ENCODE results near the gene LDLRAP1. TPM values are rescaled to one million over a fixed set of nuclear protein-coding genes. Genes with fewer than 3 reads are reported as not detected.

The LDLRAP1 gene
- total and polyA plus RNA-seq, 2 experiments from 2014 or later = 23.6 to 26.9 TPM

DNA sequence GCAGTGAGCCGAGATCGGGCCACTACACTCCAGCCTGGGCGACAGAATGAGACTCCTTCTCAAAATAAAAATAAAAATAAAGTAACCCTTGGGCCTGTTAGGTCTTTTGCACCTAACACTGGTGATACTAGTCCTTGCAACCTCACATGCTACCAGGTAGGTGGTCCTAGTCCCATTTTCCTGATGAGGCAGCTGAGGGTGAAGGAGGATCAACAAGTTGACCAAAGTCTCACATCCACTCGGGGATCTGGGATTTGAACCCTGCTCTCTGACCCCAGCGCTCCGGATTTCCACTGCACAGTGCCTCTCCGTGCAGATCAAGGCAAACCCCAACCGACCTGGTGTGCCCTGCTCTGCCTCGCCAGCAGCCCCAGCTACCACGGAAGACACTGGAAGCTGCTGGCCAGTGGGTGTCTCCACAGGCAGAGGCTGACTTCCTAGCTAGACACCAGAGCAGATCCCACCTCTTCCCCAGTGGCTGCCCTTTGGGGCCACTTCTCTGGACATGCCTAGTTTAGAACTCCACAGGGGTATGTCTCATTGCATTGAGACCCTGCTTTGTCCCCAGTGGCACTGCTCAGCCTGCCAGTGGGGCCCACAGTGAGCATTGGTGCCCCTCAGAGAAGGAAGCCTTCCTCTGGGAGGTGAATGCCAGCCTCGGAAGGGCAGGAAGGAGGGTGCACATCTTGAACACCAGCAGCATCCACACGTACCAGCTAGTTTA lies 27.6 kb downstream of the LDLRAP1 start:
- no peak for TF ChIP-seq EZH2 (IDR thresholded peaks at IDR 0.05; ENCODE audit: insufficient read depth, poor library complexity, severe bottlenecking)
- no peak for TF ChIP-seq EZH2phosphoT487 (IDR thresholded peaks at IDR 0.05; ENCODE audit: insufficient read depth, low read depth)
- Histone ChIP-seq H4K20me1 (ENCODE audit: insufficient read depth) (no peaks in the 10 kb centered on the region), H3K4me1 (ENCODE audit: insufficient read depth) (peaks cover 41% of the 10 kb centered on the region), H3K27ac (no peak overlapping the region), H3F3A (ENCODE audit: insufficient read depth) (peaks cover 32% of the 10 kb centered on the region), H3K9me2 (ENCODE audit: insufficient read depth) (no peaks in the 10 kb centered on the region), H3K4me2 (ENCODE audit: unreplicated experiment) (no peak overlapping the region), H3K9me3 (ENCODE audit: low read depth) (no peaks in the 10 kb centered on the region), H3K79me2 (ENCODE audit: insufficient read depth) (no peaks in the 10 kb centered on the region), H2AFZ (no peak overlapping the region), H3K36me3 (ENCODE audit: low read depth) (no peaks in the 10 kb centered on the region), H3K27me3 (replicated peaks; ENCODE audit: insufficient read depth) (no peaks in the 10 kb centered on the region), H3K9ac (no peak overlapping the region), H3K4me3 (no peak overlapping the region)
- WGBS, 2 experiments (ENCODE audit: low coverage in 1 of 2, low lambda C conversion rate in 2 of 2, missing lambda C conversion rate in 2 of 2) = 87 to 91% methylated on average over 12 of the region's 12 CpGs
- in situ Hi-C loops (cut with MboI) = no loop called here
- DNase-seq = no peak

DNA sequence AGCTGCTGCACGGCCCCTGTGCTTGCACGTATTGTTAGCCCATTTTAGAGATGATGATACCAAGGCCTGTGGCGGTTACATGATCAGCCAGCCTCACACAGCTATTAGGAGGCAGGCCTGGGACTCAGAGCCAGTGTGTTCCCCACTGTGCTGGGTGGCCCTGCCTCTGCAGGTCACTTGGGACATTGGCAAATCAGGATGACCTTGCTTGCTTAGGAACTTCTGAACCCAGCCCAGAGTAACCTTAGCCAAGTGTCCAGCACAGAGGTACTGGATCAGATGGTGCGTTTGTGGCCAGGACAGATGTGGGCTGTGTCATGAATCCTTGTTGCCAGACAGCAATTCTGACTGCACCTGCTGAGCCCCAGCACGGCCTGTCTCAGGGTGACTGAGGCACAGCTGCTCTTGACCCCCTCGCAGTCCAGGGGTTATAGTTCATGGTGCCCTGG lies 28.1 kb downstream of the LDLRAP1 start:
- DNase-seq = no peak
- H3K27ac ChIP-seq = no peak overlapping the region
- H3K9ac ChIP-seq = no peak overlapping the region
- H3K9me2 ChIP-seq (ENCODE audit: insufficient read depth) = no peaks in the 10 kb centered on the region
- H2AFZ ChIP-seq = no peak overlapping the region
- peaks cover 28% of the 10 kb centered on the region for H3F3A ChIP-seq (ENCODE audit: insufficient read depth)
- no peaks in the 10 kb centered on the region for H4K20me1 ChIP-seq (ENCODE audit: insufficient read depth)
- H3K4me3 ChIP-seq = no peak overlapping the region
- in situ Hi-C loops (cut with MboI) = no loop called here
- H3K4me1 ChIP-seq (ENCODE audit: insufficient read depth) = peaks cover 35% of the 10 kb centered on the region
- H3K9me3 ChIP-seq (ENCODE audit: low read depth) = no peaks in the 10 kb centered on the region
- 79 to 81% methylated on average over 6 of the region's 6 CpGs for WGBS, 2 experiments (ENCODE audit: low coverage in 1 of 2, low lambda C conversion rate in 2 of 2, missing lambda C conversion rate in 2 of 2)
- H3K36me3 ChIP-seq (ENCODE audit: low read depth) = no peaks in the 10 kb centered on the region
- H3K4me2 ChIP-seq (ENCODE audit: unreplicated experiment) = no peak overlapping the region
- TF ChIP-seq EZH2phosphoT487 (IDR thresholded peaks at IDR 0.05; ENCODE audit: insufficient read depth, low read depth) (no peak), EZH2 (IDR thresholded peaks at IDR 0.05; ENCODE audit: insufficient read depth, poor library complexity, severe bottlenecking) (no peak)
- no peaks in the 10 kb centered on the region for H3K27me3 ChIP-seq (replicated peaks; ENCODE audit: insufficient read depth)
- no peaks in the 10 kb centered on the region for H3K79me2 ChIP-seq (ENCODE audit: insufficient read depth)

DNA sequence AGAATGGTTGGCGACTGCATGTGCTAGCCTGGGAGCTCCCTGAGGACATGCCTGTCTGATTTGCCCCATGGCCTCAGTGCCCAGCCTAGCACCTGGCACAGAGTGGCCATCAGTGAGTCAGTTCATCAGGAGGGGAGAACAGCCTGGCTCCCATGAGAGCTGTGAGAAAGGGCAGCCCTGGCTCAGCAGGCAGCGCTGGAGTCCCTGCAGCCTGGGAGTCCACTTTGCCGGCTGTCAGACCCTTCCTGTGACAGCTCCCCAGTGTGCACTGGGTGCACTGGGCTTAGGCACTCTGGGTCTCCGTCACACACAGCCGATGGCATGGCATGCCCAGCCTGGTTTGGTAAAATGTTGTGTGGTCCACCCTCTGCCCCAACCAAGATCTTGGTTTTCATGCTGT lies 28.7 kb downstream of the LDLRAP1 start:
- Histone ChIP-seq H3K4me1 (ENCODE audit: insufficient read depth) (peaks cover 29% of the 10 kb centered on the region), H3K27ac (no peak overlapping the region), H3K4me3 (no peak overlapping the region), H3K4me2 (ENCODE audit: unreplicated experiment) (no peak overlapping the region), H2AFZ (no peak overlapping the region), H3K9ac (no peak overlapping the region), H3K9me2 (ENCODE audit: insufficient read depth) (no peaks in the 10 kb centered on the region), H4K20me1 (ENCODE audit: insufficient read depth) (no peaks in the 10 kb centered on the region), H3K9me3 (ENCODE audit: low read depth) (no peaks in the 10 kb centered on the region), H3K27me3 (replicated peaks; ENCODE audit: insufficient read depth) (no peaks in the 10 kb centered on the region), H3F3A (ENCODE audit: insufficient read depth) (peaks cover 28% of the 10 kb centered on the region), H3K79me2 (ENCODE audit: insufficient read depth) (no peaks in the 10 kb centered on the region), H3K36me3 (ENCODE audit: low read depth) (no peaks in the 10 kb centered on the region)
- 57 to 65% methylated on average over 5 of the region's 5 CpGs for WGBS, 2 experiments (ENCODE audit: low coverage in 1 of 2, low lambda C conversion rate in 2 of 2, missing lambda C conversion rate in 2 of 2)
- DNase-seq = peak; percentile 17
- in situ Hi-C loops (cut with MboI) = no loop called here
- no peak for TF ChIP-seq EZH2phosphoT487 (IDR thresholded peaks at IDR 0.05; ENCODE audit: insufficient read depth, low read depth)
- TF ChIP-seq EZH2 (IDR thresholded peaks at IDR 0.05; ENCODE audit: insufficient read depth, poor library complexity, severe bottlenecking) = no peak

DNA sequence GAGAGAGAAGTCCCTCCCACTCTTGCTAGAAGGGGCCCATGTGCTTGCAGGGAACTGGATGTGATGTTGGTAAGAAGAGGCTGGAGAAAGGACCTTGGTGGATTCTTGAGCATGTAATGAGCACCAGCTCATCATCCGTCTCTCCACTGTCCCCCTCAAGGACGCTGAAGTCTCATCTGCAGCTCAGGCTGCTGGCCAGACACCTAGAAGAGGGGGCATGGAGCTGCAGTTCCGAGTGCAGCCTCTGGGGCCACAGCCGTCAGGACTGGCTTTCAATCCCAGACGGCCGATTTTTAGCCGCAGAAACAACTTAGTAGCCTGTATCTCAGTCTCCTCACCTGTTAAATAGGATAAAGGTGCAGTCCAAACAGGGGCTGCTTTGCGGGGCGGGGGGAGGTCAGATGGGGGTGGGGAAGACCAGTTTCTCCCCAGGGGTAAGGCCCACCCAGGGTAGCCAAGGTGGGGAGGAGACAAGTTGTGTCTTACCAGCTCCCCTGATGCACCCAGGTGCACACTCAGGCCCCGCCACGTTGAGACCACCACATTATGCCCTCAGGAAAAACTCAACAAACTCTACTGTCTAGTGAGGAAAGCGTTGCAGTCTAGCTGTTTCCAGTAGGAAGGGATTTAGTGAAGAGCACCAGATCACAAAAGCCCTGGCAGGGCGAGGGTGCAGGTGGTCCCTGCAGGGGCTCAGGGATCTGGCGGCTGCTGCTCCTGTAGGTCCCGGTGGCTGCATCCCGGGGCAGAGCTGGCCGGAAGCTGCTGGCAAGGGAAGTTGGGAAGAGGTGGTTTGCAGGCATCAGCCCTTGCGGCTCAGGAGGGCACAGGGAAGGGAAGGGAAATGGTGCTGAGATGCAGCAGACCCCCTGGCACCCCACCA lies 29.5 kb downstream of the LDLRAP1 start:
- Histone ChIP-seq H3K9me3 (ENCODE audit: low read depth) (no peaks in the 10 kb centered on the region), H3K4me2 (ENCODE audit: unreplicated experiment) (no peak overlapping the region), H2AFZ (no peak overlapping the region), H3K79me2 (ENCODE audit: insufficient read depth) (no peaks in the 10 kb centered on the region), H3K27ac (no peak overlapping the region), H3K4me3 (no peak overlapping the region), H3K9me2 (ENCODE audit: insufficient read depth) (no peaks in the 10 kb centered on the region), H3K4me1 (ENCODE audit: insufficient read depth) (peaks cover 21% of the 10 kb centered on the region), H3F3A (ENCODE audit: insufficient read depth) (peaks cover 21% of the 10 kb centered on the region), H4K20me1 (ENCODE audit: insufficient read depth) (no peaks in the 10 kb centered on the region), H3K9ac (no peak overlapping the region), H3K27me3 (replicated peaks; ENCODE audit: insufficient read depth) (no peaks in the 10 kb centered on the region), H3K36me3 (ENCODE audit: low read depth) (no peaks in the 10 kb centered on the region)
- in situ Hi-C loops (cut with MboI) = no loop called here
- DNase-seq = peak; percentile 81
- TF ChIP-seq EZH2phosphoT487 (IDR thresholded peaks at IDR 0.05; ENCODE audit: insufficient read depth, low read depth) = no peak
- TF ChIP-seq EZH2 (IDR thresholded peaks at IDR 0.05; ENCODE audit: insufficient read depth, poor library complexity, severe bottlenecking) = no peak
- WGBS, 2 experiments (ENCODE audit: low coverage in 1 of 2, low lambda C conversion rate in 2 of 2, missing lambda C conversion rate in 2 of 2) = 21 to 24% methylated on average over 18 of the region's 18 CpGs

Data from GM23248 (cell line).